22Rv1 (cell line): ENCODE measurements around the gene RAB3C.

ENCODE experiments used
- H3K27ac ChIP-seq: fragments of 450-650 bp; 2 replicates; pipeline ENCODE4 v1.5.1; 2017
- CTCF ChIP-seq: fragments of 450-650 bp; IDR thresholded peaks from 2 replicates; pipeline ENCODE4 v1.5.1; 2017; ENCODE audit warnings: mild to moderate bottlenecking
- ZFX ChIP-seq: fragments of 450-650 bp; IDR thresholded peaks from 2 replicates; pipeline ENCODE4 v1.6.1; 2017; ENCODE audit warnings: antibody characterized with exemption, borderline replicate concordance

The RAB3C gene

DNA sequence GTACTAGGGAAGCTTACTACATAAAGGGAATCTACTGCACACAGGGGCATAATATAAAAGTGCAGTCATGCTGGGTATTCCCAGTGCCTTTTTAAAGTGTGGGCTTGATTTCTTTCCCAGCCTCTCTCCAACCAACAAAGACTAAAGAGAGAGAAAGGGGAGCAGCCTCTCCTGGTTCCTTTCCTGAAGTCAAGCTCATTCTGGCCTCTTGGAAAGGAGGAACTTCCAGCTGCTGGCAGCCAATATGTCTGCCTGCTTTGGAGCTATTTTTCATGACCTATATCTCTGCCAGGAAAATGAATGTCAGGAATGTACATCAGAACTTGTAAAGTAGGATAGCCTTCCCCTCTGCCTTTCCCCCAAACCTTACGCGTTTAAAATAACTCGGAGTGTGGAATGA lies 57.1 kb downstream of the RAB3C start:
- TF ChIP-seq CTCF = no peak
- TF ChIP-seq ZFX = no peak
- no peak overlapping the region for H3K27ac ChIP-seq

DNA sequence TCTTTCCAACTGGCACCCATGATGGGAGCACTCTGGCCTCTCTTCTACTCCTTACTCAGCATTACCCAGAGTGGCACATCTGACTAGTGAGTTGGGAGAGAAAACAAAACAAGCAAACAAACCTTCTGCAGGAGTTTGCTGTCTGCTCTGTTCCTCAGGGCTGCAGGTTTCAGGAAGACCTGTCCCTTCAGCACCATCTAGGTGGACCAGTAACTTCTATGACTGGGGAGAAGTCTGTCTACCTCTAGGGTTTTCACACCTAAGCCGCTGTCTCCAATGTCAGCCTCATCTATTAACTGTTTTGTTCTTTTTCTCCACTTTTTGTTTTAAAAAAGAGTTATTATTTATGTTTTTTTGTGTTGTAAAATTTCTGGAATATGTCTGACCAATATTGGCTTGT lies 58.7 kb downstream of the RAB3C start:
- no peak overlapping the region for H3K27ac ChIP-seq
- no peak for TF ChIP-seq ZFX

DNA sequence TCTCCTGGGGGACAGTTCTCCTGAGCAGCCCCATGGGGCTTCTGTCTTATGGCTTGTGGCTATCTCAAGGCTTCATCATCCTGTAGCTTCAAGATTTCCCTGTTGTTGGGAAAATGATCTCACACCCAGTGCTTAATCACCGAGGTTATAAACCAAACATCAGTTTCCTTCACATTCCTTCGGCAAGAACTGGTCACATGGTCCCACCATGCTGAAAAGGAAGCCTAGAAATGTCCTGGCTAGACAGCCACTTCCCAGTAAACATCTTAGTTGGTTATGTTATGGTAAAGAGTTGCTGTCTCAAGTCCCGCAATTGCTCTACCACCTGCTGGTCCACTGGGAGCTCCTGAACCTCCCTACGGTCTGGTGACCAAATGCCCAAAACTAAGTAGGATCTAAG lies 66.0 kb downstream of the RAB3C start:
- no peak overlapping the region for H3K27ac ChIP-seq
- TF ChIP-seq CTCF (no peak), ZFX (no peak)

DNA sequence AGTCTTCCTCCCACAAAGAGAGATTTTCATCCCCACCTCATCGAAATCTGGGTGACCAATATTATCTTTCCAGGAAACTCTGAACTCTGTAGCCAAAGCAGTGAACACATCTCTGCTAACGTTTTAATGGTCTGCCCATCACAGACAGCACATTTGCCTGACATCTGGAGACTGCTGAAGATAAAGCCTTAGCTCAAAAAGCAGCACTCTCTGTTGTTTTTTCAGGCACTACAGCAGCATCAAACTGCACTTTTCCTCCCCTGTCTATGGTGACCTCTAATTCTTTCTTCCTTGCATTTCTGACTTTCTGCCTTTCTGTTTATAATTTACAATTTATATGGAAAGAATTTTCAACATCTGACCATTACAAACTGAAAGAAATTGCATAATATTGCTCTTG lies 66.8 kb downstream of the RAB3C start:
- H3K27ac ChIP-seq = no peak overlapping the region
- TF ChIP-seq CTCF (no peak), ZFX (no peak)

DNA sequence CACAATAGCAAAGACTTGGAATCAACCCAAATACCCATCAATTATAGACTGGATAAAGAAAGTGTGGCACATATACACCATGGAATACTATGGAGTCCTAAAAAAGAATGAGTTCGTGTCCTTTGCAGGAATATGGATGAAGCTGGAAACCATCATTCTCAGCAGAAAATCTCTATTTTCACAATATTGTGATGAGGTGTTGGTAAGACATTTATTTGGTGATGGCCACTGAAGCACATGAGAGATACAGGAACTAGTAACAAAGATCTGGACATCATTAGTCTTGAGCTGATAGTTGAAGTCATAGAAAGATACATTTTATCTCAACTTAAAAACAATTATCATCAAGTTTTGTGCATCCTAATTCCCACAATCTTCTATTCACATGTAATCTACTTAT lies 70.6 kb downstream of the RAB3C start:
- no peak overlapping the region for H3K27ac ChIP-seq
- TF ChIP-seq CTCF = no peak
- TF ChIP-seq ZFX = no peak

- H3K27ac ChIP-seq = no peak overlapping the region
These were observed 83.3 kb downstream of the RAB3C start for GRCh38 chr5:58666141-58666540.

GRCh38 chr5:58666598-58667581 lies 84.0 kb downstream of the RAB3C start:
- H3K27ac ChIP-seq = no peak overlapping the region

More at GRCh38 chr5:58666141-58666540, 83.3 kb downstream of the RAB3C start:
- no peak for TF ChIP-seq ZFX
- no peak for TF ChIP-seq CTCF

More at GRCh38 chr5:58666598-58667581, 84.0 kb downstream of the RAB3C start:
- TF ChIP-seq ZFX = no peak
- TF ChIP-seq CTCF = no peak
